Ecto neural progenitor cell (in vitro differentiated cells): ENCODE measurements around the gene PRR23B.
"Not testable (repeated sequence)": the region's sequence is repeated elsewhere in the genome, so short reads cannot be mapped to it uniquely, and the experiment has no call there.

Source experiments
- DNase-seq: peaks from one replicate; pipeline ENCODE4 v3.0.0-alpha.2; 2018; ENCODE audit warnings: low spot score

PRR23B gene

GRCh38 chr3:139020868-139021234 is at the start of gene PRR23B:
TSS of gene PRR23B (minus strand) at chr3:139020926. CDS start at chr3:139020661, 265 bp downstream.
- DNase-seq = no peak

- DNase-seq = no peak
Measured at GRCh38 chr3:139062918-139063317, 42.2 kb upstream of the PRR23B start.

- no peak for DNase-seq
Measured at GRCh38 chr3:139052802-139053600, 32.3 kb upstream of the PRR23B start.

GRCh38 chr3:139044366-139045210 is 23.9 kb upstream of the PRR23B start, which contains the start of gene PRR23C:
TSS of gene PRR23C (minus strand) at chr3:139044892. CDS start at chr3:139044620, 272 bp downstream.
- no peak for DNase-seq

- no peak for DNase-seq
Measured at GRCh38 chr3:139043554-139044365, 23.0 kb upstream of the PRR23B start.

GRCh38 chr3:139037478-139037877 is 16.8 kb upstream of the PRR23B start:
- no peak for DNase-seq

- DNase-seq = no peak
Measured at GRCh38 chr3:139032326-139033002, 11.7 kb upstream of the PRR23B start.

GRCh38 chr3:139030576-139030975 is 9.8 kb upstream of the PRR23B start:
- DNase-seq = not testable (repeated sequence)

GRCh38 chr3:139024968-139025367 is 4.2 kb upstream of the PRR23B start:
- DNase-seq = no peak

GRCh38 chr3:139020036-139020867 is 474 bp downstream of the PRR23B start:
- no peak for DNase-seq

- no peak for DNase-seq
Measured at GRCh38 chr3:139016430-139017048, 4.2 kb downstream of the PRR23B start.

- DNase-seq = no peak
Measured at GRCh38 chr3:139006051-139006716, 14.5 kb downstream of the PRR23B start, which contains the start of gene PRR23A. TSS of gene PRR23A (minus strand) at chr3:139006268. CDS start at chr3:139006268, 0 bp downstream.

GRCh38 chr3:139005356-139005993 is 15.3 kb downstream of the PRR23B start:
- no peak for DNase-seq

GRCh38 chr3:138995706-138996105 is 25.0 kb downstream of the PRR23B start:
- no peak for DNase-seq

- DNase-seq = no peak
Measured at GRCh38 chr3:138987181-138987580, 33.5 kb downstream of the PRR23B start.

GRCh38 chr3:138985932-138986331 is 34.8 kb downstream of the PRR23B start:
- DNase-seq = no peak

GRCh38 chr3:138984816-138985215 is 35.9 kb downstream of the PRR23B start:
- no peak for DNase-seq

- no peak for DNase-seq
Measured at GRCh38 chr3:138976047-138976446, 44.7 kb downstream of the PRR23B start.

- no peak for DNase-seq
Measured at GRCh38 chr3:138975351-138975750, 45.4 kb downstream of the PRR23B start.
